ENCODE results near the gene ADAM29.
"Not testable (repeated sequence)": the region's sequence is repeated elsewhere in the genome, so short reads cannot be mapped to it uniquely, and the experiment has no call there.

Gene ADAM29

GRCh38 chr4:174972911-174973310 lies 54.8 kb downstream of the ADAM29 start:
- DNase-seq: no peak

DNA sequence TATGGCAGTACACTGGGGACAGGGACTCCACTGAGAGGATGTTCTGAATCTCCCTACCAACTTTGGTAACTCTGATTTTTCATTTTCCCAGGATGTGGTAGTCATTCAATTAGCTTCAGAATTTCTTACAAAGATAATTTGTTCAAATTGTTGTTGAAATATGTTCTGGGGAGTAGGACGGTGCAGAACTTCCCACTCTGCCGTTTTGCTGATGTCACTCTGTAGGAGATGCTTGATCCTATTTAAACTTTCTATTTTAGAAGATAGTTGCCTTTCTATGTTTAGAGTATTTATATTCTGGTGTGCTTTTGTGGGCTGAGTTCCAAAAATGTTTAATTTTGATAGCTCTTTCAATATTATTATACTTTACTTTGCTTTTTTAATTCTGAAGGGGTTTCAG lies 55.2 kb downstream of the ADAM29 start:
- no peak for DNase-seq

- no peak for DNase-seq
These were observed 65.1 kb downstream of the ADAM29 start for GRCh38 chr4:174983128-174983750.

GRCh38 chr4:174983870-174984269 lies 65.7 kb downstream of the ADAM29 start:
- DNase-seq: not testable (repeated sequence)

DNA sequence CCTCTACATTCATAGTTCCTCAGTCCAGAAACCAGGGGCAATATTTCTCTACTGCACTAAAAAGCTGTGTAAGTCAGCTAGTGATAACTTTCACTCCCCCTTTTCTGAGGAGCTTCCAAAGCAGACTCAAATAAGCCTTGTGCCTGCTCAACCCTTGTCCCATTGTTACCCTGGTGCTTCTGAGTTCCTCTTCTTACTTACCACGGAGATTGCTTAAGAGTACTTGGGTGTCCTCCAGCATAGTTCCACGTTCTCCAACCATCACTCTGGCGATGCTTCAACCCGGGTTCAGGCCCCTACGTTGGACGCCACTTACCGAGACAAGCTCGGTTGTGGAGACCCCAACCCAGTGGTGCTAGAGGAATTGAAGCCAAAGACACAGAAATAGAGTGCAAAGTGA lies 71.6 kb downstream of the ADAM29 start:
- no peak for DNase-seq

DNA sequence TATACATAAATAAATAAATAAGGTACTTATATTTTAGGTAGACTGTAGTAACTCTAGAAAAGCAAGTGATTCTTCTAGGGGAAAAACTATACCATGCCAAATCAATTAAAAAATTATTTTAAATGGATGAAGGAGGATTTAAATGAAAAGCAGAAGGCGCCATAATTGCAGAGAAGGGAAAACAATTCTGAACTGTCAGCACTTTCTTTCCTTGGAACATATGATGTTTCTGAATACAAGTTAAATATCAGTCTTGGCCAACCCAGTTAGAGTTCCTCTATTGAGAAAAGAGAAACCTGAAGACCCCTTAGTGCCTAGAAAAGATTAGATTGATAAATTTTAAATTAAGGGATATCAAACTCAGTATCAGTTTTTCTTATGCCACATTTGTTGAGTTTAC lies 75.8 kb downstream of the ADAM29 start:
- no peak for DNase-seq

DNA sequence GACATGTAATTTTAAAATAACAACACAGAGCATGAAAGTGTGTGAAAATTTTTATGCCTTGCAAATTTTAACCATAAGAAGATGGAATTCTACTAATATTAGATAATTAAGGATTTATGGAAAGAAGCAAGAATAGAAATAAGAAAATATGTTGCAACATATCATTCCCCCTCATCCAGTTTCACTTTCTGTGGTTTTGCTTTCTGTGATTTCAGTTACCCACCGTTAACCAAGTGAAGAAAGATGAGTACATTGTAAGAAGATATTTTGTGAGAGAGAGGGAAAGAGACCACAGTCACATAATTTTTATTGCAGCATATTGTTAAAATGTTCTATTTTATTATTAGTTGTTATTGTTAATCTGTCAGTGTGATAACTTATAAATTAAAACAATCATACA lies 77.9 kb downstream of the ADAM29 start:
- DNase-seq: no peak

DNA sequence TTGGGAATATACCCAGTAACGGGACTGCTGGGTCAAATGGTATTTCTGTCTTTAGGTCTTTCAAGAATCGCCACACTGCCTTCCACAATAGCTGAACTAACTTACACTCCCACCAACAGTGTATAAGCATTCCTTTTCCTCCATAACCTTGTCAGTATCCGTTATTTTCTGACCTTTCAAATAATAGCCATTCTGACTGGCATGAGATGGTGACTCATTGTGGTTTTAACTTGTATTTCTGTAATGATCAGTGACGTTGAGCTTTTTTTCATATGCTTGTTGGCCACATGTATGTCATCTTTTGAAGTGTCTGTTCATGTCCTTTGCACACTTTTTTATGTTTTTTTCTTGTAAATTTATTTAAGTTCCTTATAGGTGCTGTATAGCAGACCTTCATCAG lies 81.2 kb downstream of the ADAM29 start:
- DNase-seq: no peak

- no peak for DNase-seq
These were observed 99.6 kb downstream of the ADAM29 start for GRCh38 chr4:175017751-175018150.

DNA sequence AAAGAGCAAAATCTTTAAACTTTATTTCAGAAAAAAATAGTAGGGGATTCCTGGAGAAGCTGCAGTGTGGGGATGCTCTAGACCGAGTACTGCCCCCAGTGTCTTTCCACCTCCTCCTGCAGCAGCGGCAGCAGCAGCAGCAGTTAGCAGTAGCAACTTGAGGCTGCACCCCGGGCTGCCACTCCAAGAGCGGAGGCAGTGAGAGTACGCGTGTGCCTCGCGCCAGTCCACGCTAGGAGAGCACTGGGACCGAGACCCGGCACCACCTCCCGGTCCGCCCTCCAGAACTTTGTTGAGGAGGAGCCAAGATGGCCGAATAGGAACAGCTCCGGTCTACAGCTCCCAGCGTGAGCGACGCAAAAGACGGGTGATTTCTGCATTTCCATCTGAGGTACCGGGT lies 101.3 kb downstream of the ADAM29 start:
- DNase-seq: not testable (repeated sequence)
